ENCODE data around the gene IZUMO2.
A peak's percentile ranks its signal among the peaks of the same experiment; 100 is the strongest.
"Not testable (repeated sequence)": the region's sequence is repeated elsewhere in the genome, so short reads cannot be mapped to it uniquely, and the experiment has no call there.

IZUMO2 gene

DNA sequence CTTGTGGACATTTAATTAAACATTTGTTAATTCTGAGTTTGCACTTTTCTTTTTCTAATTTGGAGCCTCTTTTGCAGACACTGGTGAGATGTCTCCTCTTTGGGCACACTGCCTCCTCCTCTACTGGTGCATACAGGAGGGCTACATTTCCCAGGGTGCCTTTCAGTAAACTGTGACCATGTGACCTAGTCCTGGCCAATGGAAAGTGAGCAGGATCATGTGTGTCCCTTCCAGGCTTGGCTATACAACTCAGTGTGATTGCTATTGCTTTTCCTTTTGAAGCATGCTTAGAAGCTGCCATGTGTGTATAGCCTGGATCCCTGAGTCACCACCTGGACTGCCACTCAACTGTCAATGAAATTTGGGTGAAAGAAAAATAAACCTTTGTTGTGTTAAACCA, 4.5 kb downstream of the IZUMO2 start:
- no peak for TF ChIP-seq POLR2AphosphoS5 (IDR thresholded peaks at IDR 0.05; ENCODE audit: borderline replicate concordance, low read depth, low read length)
- TF ChIP-seq EZH2 (IDR thresholded peaks at IDR 0.05): no peak
- TF ChIP-seq FOXP2 (optimal IDR thresholded peaks at IDR 0.05; ENCODE audit: control extremely low read depth, extremely low read length, insufficient read depth): no peak
- Histone ChIP-seq H3K36me3 (ENCODE audit: insufficient read depth, low read length) (no peaks in the 10 kb centered on the region), H3K27ac (no peak overlapping the region), H3K4me3 (no peak overlapping the region), H3K9ac (ENCODE audit: insufficient read length) (no peak overlapping the region), H3K9me3 (ENCODE audit: low read depth, low read length) (no peaks in the 10 kb centered on the region)
- DNase-seq (ENCODE audit: low read depth, low spot score): no peak

DNA sequence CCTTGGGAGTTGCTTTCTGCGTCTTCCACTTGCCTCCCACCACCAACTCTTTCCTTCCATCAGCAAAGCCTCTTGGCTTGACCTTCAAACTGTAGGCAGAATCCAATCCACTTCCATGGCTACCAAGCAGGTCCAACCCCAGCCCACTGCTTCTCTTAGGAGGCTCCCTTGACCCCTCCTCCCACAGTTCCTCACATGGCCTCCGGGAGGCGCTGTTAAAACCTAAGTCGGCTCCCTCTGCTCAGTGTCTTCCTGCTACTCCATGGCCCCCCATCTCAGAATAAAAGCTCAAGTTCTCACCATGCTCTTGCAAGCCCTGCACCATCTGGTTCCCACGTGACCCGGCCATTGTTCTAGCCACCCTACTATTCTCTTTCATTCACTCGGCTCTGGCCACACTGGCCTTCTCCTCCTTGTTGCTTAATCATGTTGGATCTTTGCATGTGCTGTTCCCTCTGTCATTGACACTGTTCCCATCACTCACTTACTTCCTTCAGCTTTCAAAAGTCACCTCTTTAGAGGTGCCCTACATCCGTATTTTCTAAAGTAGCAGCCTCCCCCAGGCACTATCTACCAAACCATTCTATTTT, 7.5 kb downstream of the IZUMO2 start:
- no peaks in the 10 kb centered on the region for H3K9me3 ChIP-seq (ENCODE audit: low read depth, low read length)
- no peak overlapping the region for H3K27ac ChIP-seq
- TF ChIP-seq EZH2 (IDR thresholded peaks at IDR 0.05): no peak
- TF ChIP-seq FOXP2 (optimal IDR thresholded peaks at IDR 0.05; ENCODE audit: control extremely low read depth, extremely low read length, insufficient read depth): no peak
- TF ChIP-seq POLR2AphosphoS5 (IDR thresholded peaks at IDR 0.05; ENCODE audit: borderline replicate concordance, low read depth, low read length): no peak
- DNase-seq (ENCODE audit: low read depth, low spot score): no peak
- H3K4me3 ChIP-seq: no peak overlapping the region
- no peak overlapping the region for H3K9ac ChIP-seq (ENCODE audit: insufficient read length)
- no peaks in the 10 kb centered on the region for H3K36me3 ChIP-seq (ENCODE audit: insufficient read depth, low read length)

DNA sequence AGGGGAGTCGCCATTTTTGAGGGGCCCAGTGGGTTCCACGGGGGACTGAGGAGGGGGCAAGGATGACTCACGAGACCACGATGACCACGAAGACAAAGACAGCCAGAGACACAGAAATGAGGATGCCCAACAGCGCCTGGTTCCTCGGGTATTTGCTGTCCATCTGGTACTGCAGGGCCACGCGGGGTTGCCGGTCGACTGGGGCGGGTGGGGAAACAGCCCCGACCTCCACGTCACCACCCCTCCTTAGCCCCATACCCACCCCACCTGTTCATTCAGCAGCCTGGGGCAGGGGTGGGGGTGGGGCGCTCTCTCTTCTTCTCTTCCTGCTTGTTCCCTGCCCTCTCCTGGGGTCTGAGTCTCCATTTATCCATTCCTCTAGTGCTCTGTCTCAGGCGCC, 8.6 kb downstream of the IZUMO2 start:
- TF ChIP-seq FOXP2 (optimal IDR thresholded peaks at IDR 0.05; ENCODE audit: control extremely low read depth, extremely low read length, insufficient read depth) (no peak), POLR2AphosphoS5 (IDR thresholded peaks at IDR 0.05; ENCODE audit: borderline replicate concordance, low read depth, low read length) (no peak), EZH2 (IDR thresholded peaks at IDR 0.05) (no peak)
- H3K36me3 ChIP-seq (ENCODE audit: insufficient read depth, low read length): no peaks in the 10 kb centered on the region
- no peak for DNase-seq (ENCODE audit: low read depth, low spot score)
- H3K9me3 ChIP-seq (ENCODE audit: low read depth, low read length): no peaks in the 10 kb centered on the region
- no peak overlapping the region for H3K27ac ChIP-seq
- H3K9ac ChIP-seq (ENCODE audit: insufficient read length): no peak overlapping the region
- H3K4me3 ChIP-seq: no peak overlapping the region

DNA sequence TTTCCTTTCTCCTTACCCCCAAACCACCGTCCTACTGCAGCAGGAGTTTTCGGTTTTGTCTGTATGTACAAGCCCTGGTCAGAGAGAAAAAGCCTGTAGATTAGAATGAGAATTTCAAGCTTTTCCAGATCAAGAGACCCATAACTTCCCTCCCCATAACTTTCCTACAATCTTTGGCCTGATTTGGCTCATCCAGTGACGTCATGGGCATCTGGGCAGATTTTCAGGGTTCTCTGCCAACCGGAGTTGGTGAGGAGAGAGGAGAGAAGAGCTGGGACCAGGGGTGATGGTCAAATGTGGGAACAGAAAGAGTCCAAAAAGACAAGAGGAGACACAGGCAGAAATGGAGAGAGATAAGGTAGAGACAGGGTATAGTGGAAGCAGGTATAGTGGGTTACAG, 10.5 kb downstream of the IZUMO2 start:
- no peaks in the 10 kb centered on the region for H3K9me3 ChIP-seq (ENCODE audit: low read depth, low read length)
- H3K9ac ChIP-seq (ENCODE audit: insufficient read length): no peak overlapping the region
- TF ChIP-seq FOXP2 (optimal IDR thresholded peaks at IDR 0.05; ENCODE audit: control extremely low read depth, extremely low read length, insufficient read depth): no peak
- no peak for TF ChIP-seq EZH2 (IDR thresholded peaks at IDR 0.05)
- no peak for TF ChIP-seq POLR2AphosphoS5 (IDR thresholded peaks at IDR 0.05; ENCODE audit: borderline replicate concordance, low read depth, low read length)
- H3K36me3 ChIP-seq (ENCODE audit: insufficient read depth, low read length): no peaks in the 10 kb centered on the region
- DNase-seq (ENCODE audit: low read depth, low spot score): no peak
- no peak overlapping the region for H3K4me3 ChIP-seq
- H3K27ac ChIP-seq: no peak overlapping the region

DNA sequence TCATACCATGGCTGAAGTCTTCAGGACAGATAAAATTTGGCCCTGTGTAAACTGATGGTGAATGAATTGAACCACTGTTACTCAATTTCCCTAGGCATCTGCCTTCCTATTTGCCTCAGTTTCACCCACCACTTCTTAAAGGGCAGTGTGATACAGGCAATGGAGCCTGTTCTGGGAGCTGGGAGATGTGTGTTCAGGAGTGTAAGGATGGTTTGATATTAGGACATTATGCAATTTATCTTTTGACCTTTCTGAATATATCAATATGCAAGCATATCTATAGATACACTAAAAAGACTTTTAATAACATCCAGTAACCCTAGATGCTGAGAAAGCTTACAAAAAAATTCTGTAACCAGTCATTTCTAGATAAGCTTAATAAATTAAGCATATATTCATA, 14.6 kb downstream of the IZUMO2 start:
- Histone ChIP-seq H3K27ac (no peak overlapping the region), H3K36me3 (ENCODE audit: insufficient read depth, low read length) (no peaks in the 10 kb centered on the region), H3K9me3 (ENCODE audit: low read depth, low read length) (no peaks in the 10 kb centered on the region), H3K4me3 (no peak overlapping the region), H3K9ac (ENCODE audit: insufficient read length) (no peak overlapping the region)
- TF ChIP-seq EZH2 (IDR thresholded peaks at IDR 0.05) (no peak), FOXP2 (optimal IDR thresholded peaks at IDR 0.05; ENCODE audit: control extremely low read depth, extremely low read length, insufficient read depth) (no peak), POLR2AphosphoS5 (IDR thresholded peaks at IDR 0.05; ENCODE audit: borderline replicate concordance, low read depth, low read length) (no peak)
- no peak for DNase-seq (ENCODE audit: low read depth, low spot score)

DNA sequence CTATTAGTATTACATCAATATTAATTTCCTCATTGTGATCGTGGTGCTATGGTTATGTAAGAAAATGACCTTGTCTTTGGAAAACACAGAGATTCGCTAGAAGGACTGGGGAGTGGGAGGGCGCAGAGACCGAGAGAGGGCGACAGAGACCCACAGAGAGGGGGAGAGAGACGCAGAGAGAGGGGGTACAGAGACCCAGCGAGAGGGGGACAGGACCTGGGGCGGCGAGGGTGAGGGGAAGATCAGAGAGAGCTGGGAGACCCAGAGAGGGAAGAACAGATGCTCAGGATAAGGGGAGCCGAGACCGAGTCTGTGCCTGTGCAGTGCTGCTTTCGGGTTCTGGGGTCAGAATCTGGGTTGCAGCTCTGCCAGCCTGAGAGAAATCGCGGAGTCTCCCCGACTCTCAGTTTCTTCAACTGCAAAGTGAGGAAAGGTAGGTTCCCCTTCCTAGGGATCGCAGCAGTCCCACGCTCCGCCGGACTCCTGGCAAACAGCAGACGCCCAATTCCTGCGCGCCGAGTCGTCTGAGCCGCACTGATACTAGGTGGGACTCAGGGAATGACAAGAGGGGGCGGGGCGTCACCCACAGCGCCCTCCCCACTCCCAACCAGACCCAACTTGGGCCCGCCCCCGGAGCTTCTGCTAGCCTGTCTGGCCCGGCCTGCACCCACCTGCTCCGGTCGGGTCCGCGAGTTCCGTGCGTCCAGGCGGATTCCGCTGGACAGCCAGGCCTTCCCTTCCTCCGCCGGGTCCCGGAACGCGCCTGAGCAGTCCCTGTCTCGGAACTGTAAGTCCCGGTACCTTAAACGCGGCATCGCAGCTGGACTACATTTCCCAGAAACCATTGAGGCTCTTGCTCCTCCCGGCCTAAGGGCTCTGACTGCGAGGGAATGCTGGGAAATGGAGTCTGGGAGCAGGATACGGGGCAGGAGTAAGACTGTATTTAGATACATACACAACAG, 15.3 kb downstream of the IZUMO2 start:
- DNase-seq (ENCODE audit: low read depth, low spot score): peak; percentile 52
- no peak overlapping the region for H3K9ac ChIP-seq (ENCODE audit: insufficient read length)

DNA sequence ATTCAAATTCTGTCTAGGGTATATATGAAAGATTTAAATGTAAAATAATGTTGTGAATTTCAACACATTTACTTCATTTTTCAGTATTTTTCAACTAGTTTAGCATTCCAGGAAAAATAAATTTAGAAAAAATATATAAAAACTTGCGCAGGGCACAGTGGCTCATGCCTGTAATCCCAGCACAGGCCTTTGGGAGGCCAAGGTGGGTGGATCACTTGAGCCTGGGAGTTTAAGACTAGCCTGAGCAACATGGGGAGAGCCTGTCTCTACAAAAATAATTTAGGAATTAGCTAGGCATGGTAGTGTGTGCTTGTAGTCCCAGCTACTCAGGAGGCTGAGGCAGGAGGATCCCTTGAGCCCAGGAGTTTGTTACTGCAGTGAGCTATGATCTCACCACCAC, 21.2 kb downstream of the IZUMO2 start:
- H3K4me3 ChIP-seq; H3K27ac ChIP-seq; H3K9ac ChIP-seq (ENCODE audit: insufficient read length); H3K9me3 ChIP-seq (ENCODE audit: low read depth, low read length); DNase-seq (ENCODE audit: low read depth, low spot score); H3K36me3 ChIP-seq (ENCODE audit: insufficient read depth, low read length): not testable (repeated sequence)

More for the DNA sequence above, 15.3 kb downstream of the IZUMO2 start:
- no peak for TF ChIP-seq FOXP2 (optimal IDR thresholded peaks at IDR 0.05; ENCODE audit: control extremely low read depth, extremely low read length, insufficient read depth)
- no peak for TF ChIP-seq POLR2AphosphoS5 (IDR thresholded peaks at IDR 0.05; ENCODE audit: borderline replicate concordance, low read depth, low read length)
- no peak for TF ChIP-seq EZH2 (IDR thresholded peaks at IDR 0.05)
- H3K4me3 ChIP-seq: peak overlapping the region; percentile 80
- no peaks in the 10 kb centered on the region for H3K36me3 ChIP-seq (ENCODE audit: insufficient read depth, low read length)
- H3K9me3 ChIP-seq (ENCODE audit: low read depth, low read length): no peaks in the 10 kb centered on the region
- H3K27ac ChIP-seq: no peak overlapping the region

DNA sequence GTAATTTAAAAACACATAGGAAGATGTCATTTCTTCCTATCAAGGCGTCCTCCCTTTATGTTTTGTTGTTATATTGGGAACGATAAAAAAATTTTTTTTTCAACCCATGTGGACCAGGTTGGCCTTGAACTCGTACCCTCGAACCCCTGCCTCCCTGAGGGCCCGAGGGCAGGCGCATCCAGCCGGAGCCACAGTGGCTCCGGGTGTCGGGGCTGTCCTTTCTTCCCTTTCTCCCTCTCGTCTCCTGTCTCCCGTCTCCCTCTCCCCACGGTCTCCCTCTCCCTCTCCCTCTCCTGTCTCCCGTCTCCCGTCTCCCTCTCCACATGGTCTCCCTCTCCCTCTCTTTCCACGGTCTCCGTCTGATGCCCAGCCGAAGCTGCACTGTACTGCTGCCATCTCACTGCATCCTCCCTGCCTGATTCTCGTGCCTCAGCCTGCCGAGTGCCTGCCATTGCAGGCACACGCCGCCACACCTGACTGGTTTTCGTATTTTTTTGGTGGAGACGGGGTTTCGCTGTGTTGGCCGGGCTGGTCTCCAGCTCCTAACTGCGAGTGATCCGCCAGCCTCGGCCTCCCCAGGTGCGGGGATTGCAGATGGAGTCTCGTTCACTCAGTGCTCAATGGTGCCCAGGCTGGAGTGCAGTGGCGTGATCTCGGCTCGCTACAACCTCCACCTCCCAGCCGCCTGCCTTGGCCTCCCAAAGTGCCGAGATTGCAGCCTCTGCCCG, 22.8 kb downstream of the IZUMO2 start:
- H3K36me3 ChIP-seq (ENCODE audit: insufficient read depth, low read length); H3K27ac ChIP-seq; H3K9me3 ChIP-seq (ENCODE audit: low read depth, low read length); DNase-seq (ENCODE audit: low read depth, low spot score); H3K9ac ChIP-seq (ENCODE audit: insufficient read length); H3K4me3 ChIP-seq: not testable (repeated sequence)

DNA sequence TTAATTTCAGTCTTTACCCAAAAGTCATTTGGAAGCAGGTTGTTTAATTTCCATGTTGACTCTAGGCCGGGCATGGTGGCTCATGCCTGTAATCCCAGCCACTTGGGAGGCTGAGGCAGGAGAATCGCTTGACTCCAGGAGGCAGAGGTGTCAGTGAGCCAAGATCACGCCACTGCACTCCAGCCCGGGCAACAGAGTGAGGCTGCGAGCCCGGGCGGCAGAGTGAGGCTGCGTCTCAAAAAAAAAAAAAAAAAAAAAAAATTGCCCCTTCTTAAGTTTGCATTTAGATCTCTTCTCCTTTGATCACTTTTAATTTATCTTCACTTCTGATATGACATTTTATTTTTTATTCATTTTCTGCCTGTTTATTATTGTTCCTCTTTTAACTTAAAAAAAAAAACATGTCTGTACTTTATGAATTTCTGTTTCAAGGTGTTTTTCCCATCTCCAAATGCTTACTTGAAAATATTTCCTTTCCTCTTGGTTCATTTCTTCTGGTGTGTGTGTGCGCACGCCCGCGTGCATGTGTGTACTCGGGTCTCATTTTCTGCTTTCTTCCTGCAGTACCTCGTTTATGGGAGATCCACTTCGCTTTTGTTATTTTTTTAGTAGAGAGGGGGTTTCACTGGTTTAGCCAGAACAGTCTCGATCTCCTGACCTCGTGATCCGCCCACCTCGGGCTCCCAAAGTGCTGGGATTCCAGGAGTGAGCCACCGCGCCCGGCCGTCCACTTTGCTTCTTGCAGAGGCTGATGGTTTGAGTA, 26.3 kb downstream of the IZUMO2 start:
- H3K9ac ChIP-seq (ENCODE audit: insufficient read length): not testable (repeated sequence)

DNA sequence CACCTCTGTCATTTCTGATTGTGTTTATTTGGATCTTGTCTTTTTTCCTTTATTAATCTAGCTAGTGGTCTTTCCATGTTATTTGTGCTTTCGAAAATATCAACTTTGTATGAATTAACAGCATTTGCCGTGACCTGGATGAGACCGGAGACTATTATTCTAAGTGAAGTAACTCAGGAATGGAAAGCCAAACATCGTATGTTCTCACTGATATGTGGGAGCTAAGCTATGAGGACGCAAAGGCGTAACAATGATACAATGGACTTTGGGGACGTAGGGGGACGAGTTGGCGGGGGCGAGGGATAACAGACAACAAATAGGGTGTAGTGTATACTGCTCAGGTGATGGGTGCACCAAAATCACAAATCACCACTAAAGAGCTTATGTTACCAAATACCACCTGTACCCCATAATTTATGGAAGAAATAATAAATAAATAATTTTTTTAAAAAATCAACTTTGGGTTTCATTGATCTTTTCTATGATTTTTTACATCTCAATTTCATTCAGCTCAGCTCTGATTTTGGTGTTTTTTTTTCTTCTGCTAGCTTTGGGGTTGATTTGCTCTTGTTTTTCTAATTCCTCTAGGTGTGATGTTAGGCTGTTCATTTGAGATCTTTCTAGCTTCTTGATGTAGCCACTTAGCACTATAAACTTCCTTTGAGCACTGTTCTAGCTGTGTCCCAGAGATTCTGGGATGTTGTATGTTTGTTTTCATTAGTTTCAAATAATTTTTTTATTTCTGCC, 27.1 kb downstream of the IZUMO2 start:
- not testable (repeated sequence) for DNase-seq (ENCODE audit: low read depth, low spot score); H3K4me3 ChIP-seq; H3K27ac ChIP-seq; H3K9me3 ChIP-seq (ENCODE audit: low read depth, low read length); H3K36me3 ChIP-seq (ENCODE audit: insufficient read depth, low read length); H3K9ac ChIP-seq (ENCODE audit: insufficient read length)

More for the DNA sequence above, 26.3 kb downstream of the IZUMO2 start:
- H3K36me3 ChIP-seq (ENCODE audit: insufficient read depth, low read length); DNase-seq (ENCODE audit: low read depth, low spot score); H3K9me3 ChIP-seq (ENCODE audit: low read depth, low read length); H3K27ac ChIP-seq: not testable (repeated sequence)
- peak overlapping the region; percentile 74 for H3K4me3 ChIP-seq
